Pancreas (tissue), 10 donors: ENCODE data around the gene CYP4F11. TPM values are rescaled to one million over a fixed set of nuclear protein-coding genes. Genes with fewer than 3 reads are reported as not detected.
"Not testable (repeated sequence)": the region's sequence is repeated elsewhere in the genome, so short reads cannot be mapped to it uniquely, and the experiment has no call there.

Experiments used
- ATAC-seq, 4 donors: fragments of 200-7000 bp; cut with Tn5 transposase; one replicate each; pipeline versions ENCODE4 v1.8.0 to v1.9.1; 2020; ENCODE audit warnings: mild to moderate bottlenecking in 4 of 4, moderate library complexity in 4 of 4
- DNase-seq, 6 donors: peaks; one replicate each; pipeline ENCODE4 v3.0.0-alpha.2; 2020
- FAIRE-seq: peaks from 2 replicates; lab custom pipeline; 2012; peaks lifted over from hg19 to GRCh38; lab: Jason Lieb, UNC
- H3K27ac ChIP-seq, 4 donors: fragments of 200-600 bp; sonication (generic); 1 replicate in 3 of 4; 2 replicates in 1 of 4; pipeline versions ENCODE4 v1.5.0 to v1.8.0; 2020
- H3K27me3 ChIP-seq, 4 donors: fragments of 200-600 bp; one replicate each; pipeline ENCODE4 v1.8.0; 2021
- H3K36me3 ChIP-seq, 3 donors: fragments of 200-600 bp; sonication (generic) in 1 of 3; one replicate each; pipeline versions ENCODE4 v1.5.0 to v1.8.0; 2020 to 2021
- H3K4me1 ChIP-seq, 3 donors: fragments of 200-600 bp; one replicate each; pipeline ENCODE4 v1.8.0; 2021
- H3K4me3 ChIP-seq, 4 donors: fragments of 200-600 bp; sonication (generic) in 2 of 4; one replicate each; pipeline versions ENCODE4 v1.5.0 to v1.8.0; 2020 to 2021
- H3K9me3 ChIP-seq, 4 donors: fragments of 200-600 bp; one replicate each; pipeline ENCODE4 v1.8.0; 2021
- WGBS, 2 donors: extraction: QIAGEN DNeasy Blood & Tissue Kit; methylation state at CpG; one replicate each; pipeline ENCODE4 v1.1.7; 2013; 5-methylcytosine and 5-hydroxymethylcytosine counted together
- intact Hi-C, 3 donors: fragments of 100-400 bp; cut with DNase I; formaldehyde crosslinking; loops; one replicate each; pipeline versions ENCODE4 v1.11.1 to v1.14.2; 2022
- polyA plus RNA-seq, 2 donors: library from polyadenylated mRNA; stranded (reverse); fragments of 200-250 nt; gene quantifications; one replicate each; pipeline ENCODE4 v1.2.3, GENCODE V29; 2013
- total RNA-seq, 6 donors: library from RNA; stranded (reverse); fragmentation: NEBNext Ultra II Directional in 4 of 6; extraction: Animal tissue kit (Norgen Biotek cat#: 25700) in 4 of 6; gene quantifications; one replicate each; pipeline versions ENCODE4 v1.2.1 to v1.2.4, GENCODE V29; 2021 to 2023
- TF ChIP-seq, protein P1 (sequence below), 4 donors: fragments of 200-600 bp; sonication (generic) in 3 of 4; IDR thresholded peaks; one replicate each; pipeline versions ENCODE4 v1.5.0 to v1.8.0; 2021; ENCODE audit warnings: antibody characterized with exemption in 4 of 4
- donor health status: healthy with polysubstance abuse.
- donor health status: DM: no; HTN: no; CAD: no; lungs with moderate emphysema.
- donor health status: DM: no; HTN: no; CAD: no.
- donor health status: control.
- donor health status: control.
- donor health status: Bipolar disorder and iron deficiency.
- donor health status: DM: yes; HTN: yes; CAD: no.
- donor health status: DM: no; HTN: no; CAD: no.
- donor health status: DM: no; HTN: no; CAD: no.
- donor health status: DM: yes; HTN: yes; CAD: no.

Gene CYP4F11
- total and polyA plus RNA-seq, 8 donors, result 0.32 to 3.4 (median 2.3) TPM

DNA sequence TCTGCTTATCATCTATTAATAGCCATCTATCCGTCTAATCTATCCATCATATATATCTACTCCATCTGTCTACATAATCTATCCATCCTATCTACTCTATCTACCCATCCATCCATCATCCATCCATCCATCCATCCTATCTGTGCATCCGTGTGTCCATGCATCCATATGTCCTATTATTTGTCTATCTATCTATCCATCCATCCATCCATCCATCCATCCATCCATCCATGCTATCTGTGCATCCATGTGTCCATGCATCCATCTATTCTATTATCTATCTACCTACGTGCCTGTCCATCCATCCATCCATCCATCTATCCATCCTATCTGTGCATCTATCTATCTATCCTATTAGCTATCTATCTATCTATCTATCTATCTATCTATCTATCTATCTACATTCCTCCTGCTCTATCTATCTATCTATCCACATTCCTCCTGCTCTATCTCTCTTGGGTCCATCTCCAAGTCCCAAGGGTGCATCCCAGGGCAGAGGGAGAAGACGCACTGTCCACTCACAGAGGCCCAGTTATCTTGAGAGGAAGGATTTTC is 38.4 kb downstream of the CYP4F11 start:
- no peak for ATAC-seq
- Histone ChIP-seq H3K9me3 (no peaks in the 10 kb centered on the region), H3K27ac (no peak overlapping the region), H3K27me3 (no peaks in the 10 kb centered on the region), H3K4me3 (no peak overlapping the region), H3K36me3 (no peaks in the 10 kb centered on the region), H3K4me1 (no peaks in the 10 kb centered on the region)
- intact Hi-C loops, result no loop called here
- FAIRE-seq, result no peak
- DNase-seq, result no peak
- 67 to 70% methylated on average over 4 of the region's 4 CpGs for whole genome bisulfite sequencing, 2 donors
- TF ChIP-seq, protein P1, sequence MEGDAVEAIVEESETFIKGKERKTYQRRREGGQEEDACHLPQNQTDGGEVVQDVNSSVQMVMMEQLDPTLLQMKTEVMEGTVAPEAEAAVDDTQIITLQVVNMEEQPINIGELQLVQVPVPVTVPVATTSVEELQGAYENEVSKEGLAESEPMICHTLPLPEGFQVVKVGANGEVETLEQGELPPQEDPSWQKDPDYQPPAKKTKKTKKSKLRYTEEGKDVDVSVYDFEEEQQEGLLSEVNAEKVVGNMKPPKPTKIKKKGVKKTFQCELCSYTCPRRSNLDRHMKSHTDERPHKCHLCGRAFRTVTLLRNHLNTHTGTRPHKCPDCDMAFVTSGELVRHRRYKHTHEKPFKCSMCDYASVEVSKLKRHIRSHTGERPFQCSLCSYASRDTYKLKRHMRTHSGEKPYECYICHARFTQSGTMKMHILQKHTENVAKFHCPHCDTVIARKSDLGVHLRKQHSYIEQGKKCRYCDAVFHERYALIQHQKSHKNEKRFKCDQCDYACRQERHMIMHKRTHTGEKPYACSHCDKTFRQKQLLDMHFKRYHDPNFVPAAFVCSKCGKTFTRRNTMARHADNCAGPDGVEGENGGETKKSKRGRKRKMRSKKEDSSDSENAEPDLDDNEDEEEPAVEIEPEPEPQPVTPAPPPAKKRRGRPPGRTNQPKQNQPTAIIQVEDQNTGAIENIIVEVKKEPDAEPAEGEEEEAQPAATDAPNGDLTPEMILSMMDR (IDR thresholded peaks at IDR 0.05), result no peak

DNA sequence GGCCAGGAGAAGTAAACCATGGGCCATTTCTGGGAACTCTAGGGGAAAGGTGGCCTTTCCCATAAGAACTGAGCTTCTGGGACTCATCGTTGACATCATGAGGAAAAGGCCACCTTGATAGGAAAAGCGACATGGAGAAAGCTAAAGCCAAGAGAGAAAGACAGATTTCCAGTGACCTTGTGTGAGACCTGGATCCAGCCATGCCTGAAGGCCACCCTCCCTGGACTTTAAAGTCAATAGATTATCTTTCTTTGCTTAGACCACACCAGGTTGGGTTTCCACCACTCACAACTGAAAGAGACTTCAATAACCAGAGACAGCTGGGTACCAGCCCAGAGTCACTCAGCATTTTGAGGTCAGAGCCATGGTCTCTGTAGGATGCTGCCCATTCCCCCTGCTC is 40.0 kb downstream of the CYP4F11 start:
- ATAC-seq (no peak), DNase-seq (no peak), FAIRE-seq (no peak)
- TF ChIP-seq, protein P1 (IDR thresholded peaks at IDR 0.05), result no peak
- no peak overlapping the region for H3K4me3 ChIP-seq
- intact Hi-C loops, result no loop called here
- WGBS, 2 donors, result 65 to 90% methylated on average over 2 of the region's 2 CpGs
- no peaks in the 10 kb centered on the region for H3K4me1 ChIP-seq
- no peak overlapping the region for H3K27ac ChIP-seq
- H3K27me3 ChIP-seq, result no peaks in the 10 kb centered on the region
- H3K9me3 ChIP-seq, result no peaks in the 10 kb centered on the region
- H3K36me3 ChIP-seq, result no peaks in the 10 kb centered on the region

DNA sequence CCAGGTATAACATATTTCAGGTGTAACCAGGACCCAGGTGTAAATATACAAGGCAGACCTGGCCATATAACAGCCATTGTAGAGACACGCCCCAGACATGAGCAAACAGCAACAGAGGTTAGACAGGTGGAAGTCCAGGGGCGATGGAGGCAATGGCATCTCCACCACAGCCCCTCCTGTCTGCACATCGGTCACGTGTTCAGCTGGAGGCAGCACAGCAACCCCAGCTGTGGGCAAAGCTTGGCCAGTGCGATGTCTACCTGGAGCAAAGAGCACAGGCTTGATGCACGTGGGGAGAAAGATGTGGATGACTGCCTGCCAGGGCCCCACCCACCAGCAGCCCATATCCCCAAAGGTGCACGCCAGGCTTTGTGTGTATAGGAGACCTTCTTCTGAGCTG is 40.9 kb downstream of the CYP4F11 start:
- TF ChIP-seq, protein P1 (IDR thresholded peaks at IDR 0.05), result no peak
- 50 to 70% methylated on average over 7 of the region's 7 CpGs for WGBS, 2 donors
- no peak for ATAC-seq
- no peak for FAIRE-seq
- H3K4me1 ChIP-seq, result no peaks in the 10 kb centered on the region
- intact Hi-C loops, result no loop called here
- H3K4me3 ChIP-seq, result no peak overlapping the region
- H3K27me3 ChIP-seq, result no peaks in the 10 kb centered on the region
- no peak overlapping the region for H3K27ac ChIP-seq
- H3K9me3 ChIP-seq, result no peaks in the 10 kb centered on the region
- DNase-seq, result no peak
- H3K36me3 ChIP-seq, result no peaks in the 10 kb centered on the region

DNA sequence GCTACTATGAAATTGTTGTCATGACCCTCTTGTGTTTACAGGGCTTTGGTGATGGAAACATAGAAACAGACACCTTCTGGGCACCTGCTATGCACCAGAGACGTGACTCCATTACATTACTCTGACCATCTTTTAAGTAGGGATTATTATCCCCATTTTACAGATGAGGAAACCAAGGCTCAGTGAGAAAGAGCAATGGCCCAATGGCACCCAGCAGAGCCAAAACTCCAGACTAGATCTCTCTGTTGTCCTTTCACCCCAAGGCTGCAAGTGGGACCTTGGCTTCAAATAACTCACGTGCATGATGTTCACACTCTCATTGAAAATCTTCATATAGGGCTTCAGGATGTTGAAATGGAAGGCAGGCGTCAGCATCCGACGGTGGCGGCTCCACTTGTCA is 42.3 kb downstream of the CYP4F11 start:
- FAIRE-seq, result no peak
- H3K27ac ChIP-seq, result no peak overlapping the region
- intact Hi-C loops, result no loop called here
- no peaks in the 10 kb centered on the region for H3K9me3 ChIP-seq
- H3K27me3 ChIP-seq, result no peaks in the 10 kb centered on the region
- H3K36me3 ChIP-seq, result no peaks in the 10 kb centered on the region
- no peak for DNase-seq
- no peak for ATAC-seq
- TF ChIP-seq, protein P1 (IDR thresholded peaks at IDR 0.05), result no peak
- no peak overlapping the region for H3K4me3 ChIP-seq
- WGBS, 2 donors, result 75 to 76% methylated on average over 6 of the region's 6 CpGs
- H3K4me1 ChIP-seq, result no peaks in the 10 kb centered on the region

DNA sequence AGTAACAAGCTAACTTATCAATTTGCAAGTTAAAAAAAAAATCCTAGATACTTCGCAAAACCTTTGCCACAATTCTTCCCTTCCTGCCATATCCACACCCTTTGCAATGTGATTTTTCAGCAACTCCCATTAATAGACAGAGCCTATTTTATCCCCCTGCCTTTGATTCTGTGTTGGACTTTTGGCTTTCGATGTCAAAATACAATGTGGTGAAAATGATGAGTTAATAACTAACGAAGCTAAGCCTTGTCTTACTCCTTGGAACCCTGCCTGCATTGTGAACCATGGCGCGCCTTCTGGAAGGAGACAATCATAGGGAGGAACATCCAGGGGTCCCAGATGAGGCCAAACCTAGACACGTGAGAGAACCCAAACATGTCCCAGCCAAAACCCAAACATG is 42.9 kb downstream of the CYP4F11 start:
- DNase-seq (no peak), FAIRE-seq (no peak), ATAC-seq (no peak)
- no peak overlapping the region for H3K4me3 ChIP-seq
- TF ChIP-seq, protein P1 (IDR thresholded peaks at IDR 0.05), result no peak
- H3K4me1 ChIP-seq, result no peaks in the 10 kb centered on the region
- intact Hi-C loops, result no loop called here
- no peak overlapping the region for H3K27ac ChIP-seq
- 57 to 66% methylated on average over 6 of the region's 6 CpGs for WGBS, 2 donors
- H3K36me3 ChIP-seq, result no peaks in the 10 kb centered on the region
- no peaks in the 10 kb centered on the region for H3K9me3 ChIP-seq
- H3K27me3 ChIP-seq, result no peaks in the 10 kb centered on the region

DNA sequence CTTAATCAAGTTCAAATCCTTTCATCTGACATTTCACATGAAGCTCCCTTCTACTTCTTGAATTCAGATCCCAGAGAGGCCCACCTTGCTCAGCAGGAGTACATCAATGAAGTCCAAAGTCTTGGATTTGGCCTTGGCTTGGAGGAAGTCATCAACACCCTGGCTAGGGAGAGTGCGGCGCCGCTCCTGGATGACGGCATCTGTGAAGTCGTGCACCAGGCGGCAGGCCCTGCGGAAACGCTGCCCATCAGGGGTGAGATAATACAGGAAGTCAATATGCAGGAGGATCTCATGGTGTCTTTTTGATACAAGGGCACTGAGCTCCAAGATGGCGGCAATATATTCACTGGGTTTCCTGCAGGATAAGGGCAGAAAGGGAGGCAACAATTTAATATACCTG is 45.0 kb downstream of the CYP4F11 start:
- H3K36me3 ChIP-seq, intact Hi-C loops, ATAC-seq, H3K27ac ChIP-seq, FAIRE-seq, H3K4me1 ChIP-seq, H3K9me3 ChIP-seq, H3K4me3 ChIP-seq, DNase-seq, H3K27me3 ChIP-seq: not testable (repeated sequence)
- WGBS, 2 donors, result 74 to 85% methylated on average over 9 of the region's 9 CpGs
